ENCODE data around the gene SCAF1.

Gene SCAF1

GRCh38 chr19:49641688-49642491 lies at the start of gene SCAF1:
Gene SCAF1 (plus strand): TSS chr19:49642209. CDS start chr19:49645027, 2,818 bp downstream.
- peak; percentile 97 for DNase-seq

GRCh38 chr19:49592486-49593232 lies 49.4 kb upstream of the SCAF1 start:
- no peak for DNase-seq

- DNase-seq, result peak; percentile 69
These were observed 48.5 kb upstream of the SCAF1 start for GRCh38 chr19:49593233-49594113.

DNA sequence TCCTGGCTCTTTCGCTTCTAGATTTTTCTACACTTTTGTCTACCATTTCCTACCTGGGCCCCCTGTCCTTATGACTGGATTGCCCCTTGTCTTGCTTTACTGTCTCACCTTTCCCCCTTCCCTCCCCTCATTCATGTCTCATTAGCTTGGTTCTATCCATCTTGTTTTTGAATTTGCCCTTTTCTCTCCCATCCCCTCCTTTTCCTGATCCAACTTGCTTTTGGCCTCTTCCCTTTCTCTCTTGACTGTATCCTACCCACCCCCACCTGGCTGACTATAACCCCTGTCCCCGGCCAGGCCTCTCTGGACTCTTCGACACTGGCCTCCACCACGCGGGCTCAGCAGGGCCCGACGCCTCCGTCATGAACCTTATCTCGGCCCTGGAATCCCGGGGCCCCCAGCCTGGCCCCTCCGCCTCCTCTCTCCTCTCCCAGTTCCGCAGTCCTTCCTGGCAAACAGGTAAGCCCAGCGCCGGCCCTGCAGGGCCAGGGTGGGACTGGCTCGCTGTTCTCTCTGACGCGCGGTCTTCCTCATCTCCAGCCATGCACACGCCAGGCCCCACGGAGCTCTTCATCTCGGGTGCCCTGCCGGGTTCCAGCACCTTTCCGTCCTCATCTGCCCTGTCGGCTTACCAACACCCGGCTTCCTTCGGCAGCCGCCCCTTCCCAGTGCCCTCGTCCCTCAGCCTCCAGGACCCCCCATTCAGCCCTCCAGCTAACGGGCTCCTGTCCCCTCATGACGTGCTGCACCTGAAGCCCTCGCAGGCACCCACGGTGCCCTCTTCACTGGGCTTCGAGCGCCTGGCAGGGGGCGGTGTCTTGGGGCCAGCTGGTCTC lies 47.6 kb upstream of the SCAF1 start:
- no peak for DNase-seq

GRCh38 chr19:49594993-49595818 lies 46.8 kb upstream of the SCAF1 start:
- no peak for DNase-seq

DNA sequence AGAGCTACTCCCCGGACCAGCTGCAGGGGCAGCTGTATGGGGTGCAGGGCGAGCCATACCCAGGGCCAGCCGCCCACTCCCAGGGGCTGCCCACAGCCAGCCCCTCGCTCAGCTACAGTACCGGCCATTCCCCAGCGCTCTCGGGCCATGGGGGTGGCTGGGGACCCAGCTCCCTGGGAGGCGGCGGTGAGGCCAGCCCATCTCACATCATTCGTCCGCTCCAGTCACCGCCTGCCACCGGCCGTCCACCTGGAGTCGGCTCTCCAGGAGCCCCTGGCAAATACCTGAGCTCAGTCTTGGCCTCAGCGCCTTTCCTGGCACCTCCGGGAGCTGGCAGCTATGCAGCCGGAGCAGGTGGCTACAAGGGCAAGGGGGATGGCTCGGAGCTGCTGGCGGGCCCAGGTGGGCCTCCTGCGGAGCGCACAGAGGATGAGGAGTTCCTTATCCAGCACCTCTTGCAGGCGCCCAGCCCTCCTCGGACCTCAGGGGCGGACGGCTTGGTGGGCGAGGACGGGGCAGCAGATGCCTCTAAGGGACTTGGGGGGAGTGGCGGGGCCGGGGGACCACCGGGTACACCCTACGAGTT lies 46.1 kb upstream of the SCAF1 start:
- DNase-seq, result no peak

- no peak for DNase-seq
These were observed 45.6 kb upstream of the SCAF1 start for GRCh38 chr19:49596407-49596806.

- DNase-seq, result no peak
These were observed 44.9 kb upstream of the SCAF1 start for GRCh38 chr19:49596954-49597702.

DNA sequence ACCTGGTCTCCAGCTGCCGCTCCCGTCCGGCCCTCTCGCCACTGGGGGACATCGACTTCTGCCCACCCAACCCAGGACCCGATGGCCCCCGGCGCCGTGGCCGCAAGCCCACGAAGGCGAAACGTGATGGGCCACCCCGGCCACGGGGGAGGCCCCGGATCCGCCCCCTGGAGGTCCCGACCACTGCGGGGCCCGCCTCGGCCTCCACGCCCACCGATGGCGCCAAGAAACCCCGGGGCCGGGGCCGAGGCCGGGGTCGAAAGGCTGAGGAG lies 44.4 kb upstream of the SCAF1 start:
- DNase-seq, result no peak

DNA sequence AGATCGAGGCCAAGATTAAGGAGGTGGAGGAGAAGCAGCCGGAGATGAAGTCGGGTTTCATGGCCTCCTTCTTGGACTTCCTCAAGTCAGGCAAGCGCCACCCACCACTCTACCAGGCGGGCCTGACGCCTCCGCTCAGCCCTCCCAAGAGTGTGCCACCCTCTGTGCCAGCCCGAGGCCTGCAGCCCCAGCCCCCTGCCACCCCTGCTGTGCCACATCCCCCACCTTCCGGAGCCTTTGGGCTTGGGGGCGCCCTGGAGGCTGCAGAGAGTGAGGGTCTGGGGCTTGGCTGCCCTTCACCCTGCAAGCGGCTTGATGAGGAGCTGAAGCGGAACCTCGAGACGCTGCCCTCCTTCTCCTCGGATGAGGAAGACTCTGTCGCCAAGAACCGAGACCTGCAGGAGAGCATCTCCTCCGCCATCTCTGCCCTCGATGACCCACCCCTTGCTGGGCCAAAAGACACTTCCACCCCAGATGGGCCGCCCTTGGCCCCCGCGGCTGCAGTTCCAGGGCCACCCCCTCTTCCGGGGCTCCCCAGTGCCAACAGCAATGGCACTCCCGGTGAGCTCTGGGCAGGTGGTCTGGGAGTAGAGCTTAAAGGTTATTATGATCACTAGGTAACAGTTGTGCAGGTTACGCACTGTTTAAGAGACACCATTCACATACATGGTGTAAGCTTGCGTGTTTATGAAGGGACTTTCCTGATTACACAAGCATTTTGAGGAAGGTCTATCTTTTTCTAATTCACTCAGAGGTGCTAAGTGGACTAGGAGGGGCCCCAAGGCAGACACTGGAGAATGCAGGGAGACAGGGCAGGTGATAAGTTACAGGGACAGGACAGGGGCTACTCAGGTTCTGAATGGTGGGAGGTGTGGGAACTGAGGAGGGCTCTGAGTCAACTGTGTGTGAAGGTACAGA lies 42.4 kb upstream of the SCAF1 start:
- DNase-seq, result no peak

GRCh38 chr19:49601482-49602038 lies 40.4 kb upstream of the SCAF1 start:
- DNase-seq, result no peak

GRCh38 chr19:49602806-49603205 lies 39.2 kb upstream of the SCAF1 start:
- DNase-seq, result no peak

- no peak for DNase-seq
These were observed 36.4 kb upstream of the SCAF1 start for GRCh38 chr19:49605605-49606004.

DNA sequence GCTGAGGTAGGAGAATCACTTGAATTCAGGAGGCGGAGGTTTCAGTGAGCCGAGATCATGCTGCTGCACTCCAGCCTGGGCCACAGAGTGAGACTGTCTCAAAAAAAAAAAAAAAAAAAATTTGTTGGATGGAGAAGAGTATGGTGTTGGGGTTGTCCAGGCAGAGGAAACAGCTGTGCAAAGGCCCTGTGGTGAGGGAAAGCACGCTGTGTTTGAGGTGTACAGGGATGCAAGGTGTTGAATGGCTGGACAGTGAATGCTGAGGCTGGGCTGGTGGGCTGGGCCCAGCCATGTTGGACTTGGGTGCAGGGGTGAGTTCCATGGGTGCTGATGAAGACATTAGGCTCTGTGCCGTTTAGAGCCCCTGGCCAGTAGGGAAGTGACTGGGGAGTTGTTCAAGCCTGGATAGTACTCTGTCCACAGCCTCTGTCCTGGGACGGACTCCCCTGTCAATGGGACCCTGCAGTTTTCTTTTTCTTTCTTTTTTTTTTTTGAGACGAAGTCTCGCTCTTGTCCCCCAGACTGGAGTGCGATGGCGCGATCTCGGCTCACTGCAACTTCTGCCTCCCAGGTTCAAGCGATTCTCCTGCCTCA lies 32.4 kb upstream of the SCAF1 start:
- no peak for DNase-seq

DNA sequence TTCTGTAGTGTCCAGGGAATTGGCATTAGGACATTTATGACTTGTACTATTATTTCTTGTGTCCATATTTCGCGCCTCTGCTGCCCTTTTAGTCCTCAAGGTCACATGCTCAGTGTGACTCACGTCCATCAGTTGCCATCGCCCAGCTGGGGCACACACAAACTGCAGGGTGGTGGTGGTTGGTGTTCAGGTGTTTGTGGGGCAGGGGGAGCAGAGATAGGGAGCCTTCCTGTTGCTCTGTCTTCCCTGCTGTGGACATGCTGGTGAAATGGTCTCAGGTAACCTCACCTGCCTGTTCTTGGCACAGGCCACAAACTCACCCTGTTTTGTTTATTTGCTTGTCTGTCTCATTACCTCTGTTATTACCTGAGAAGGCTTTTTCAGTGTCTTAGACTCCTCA lies 28.6 kb upstream of the SCAF1 start:
- DNase-seq, result no peak

DNA sequence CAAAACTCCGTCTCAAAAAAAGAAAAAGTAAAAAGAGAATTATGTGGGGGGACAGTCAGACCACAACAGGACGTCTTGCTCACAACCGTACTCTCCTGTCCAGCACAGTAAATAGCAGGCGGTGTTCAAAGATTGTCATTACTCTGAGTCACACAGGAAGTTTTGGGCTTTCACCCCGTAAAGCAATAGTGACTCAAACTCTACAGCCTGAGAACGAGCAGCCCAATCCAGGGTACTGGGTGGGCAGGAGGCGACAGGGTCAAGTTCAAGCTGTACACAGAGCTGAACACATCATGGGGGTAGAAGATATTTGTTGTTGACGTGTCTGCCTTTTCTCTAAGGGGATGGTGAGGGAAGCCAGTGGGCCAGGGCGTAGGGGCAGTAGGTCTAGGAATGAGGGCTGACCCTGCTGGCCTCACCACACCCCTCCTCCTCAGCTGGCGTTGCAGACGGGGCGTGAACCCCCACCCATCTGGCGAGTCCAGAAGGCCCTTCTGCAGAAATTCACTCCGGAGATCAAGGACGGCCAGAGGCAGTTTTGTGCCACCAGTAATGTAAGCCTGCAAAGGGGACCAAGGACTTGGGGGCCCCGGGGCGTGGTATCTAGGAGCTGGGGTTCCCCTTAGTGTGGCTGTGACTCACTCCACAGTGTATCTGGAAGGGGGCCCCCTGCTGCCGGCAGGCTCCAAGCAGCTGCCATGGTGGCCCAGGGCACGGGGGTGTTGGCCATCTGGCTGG lies 27.7 kb upstream of the SCAF1 start:
- DNase-seq, result no peak

DNA sequence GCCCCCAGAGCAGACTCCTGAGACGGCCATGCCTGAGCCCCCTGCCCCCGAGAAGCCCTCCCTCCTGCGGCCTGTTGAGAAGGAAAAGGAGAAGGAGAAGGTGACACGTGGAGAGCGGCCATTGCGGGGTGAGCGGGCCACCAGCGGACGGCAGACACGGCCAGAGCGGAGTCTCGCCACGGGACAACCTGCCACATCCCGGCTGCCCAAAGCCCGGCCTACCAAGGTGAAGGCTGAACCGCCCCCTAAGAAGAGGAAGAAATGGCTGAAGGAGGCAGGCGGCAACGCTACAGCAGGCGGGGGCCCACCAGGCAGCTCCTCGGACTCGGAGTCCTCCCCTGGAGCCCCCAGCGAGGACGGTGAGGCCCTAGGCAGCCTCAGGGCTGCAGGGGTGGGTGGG lies 26.1 kb upstream of the SCAF1 start:
- DNase-seq, result no peak

DNA sequence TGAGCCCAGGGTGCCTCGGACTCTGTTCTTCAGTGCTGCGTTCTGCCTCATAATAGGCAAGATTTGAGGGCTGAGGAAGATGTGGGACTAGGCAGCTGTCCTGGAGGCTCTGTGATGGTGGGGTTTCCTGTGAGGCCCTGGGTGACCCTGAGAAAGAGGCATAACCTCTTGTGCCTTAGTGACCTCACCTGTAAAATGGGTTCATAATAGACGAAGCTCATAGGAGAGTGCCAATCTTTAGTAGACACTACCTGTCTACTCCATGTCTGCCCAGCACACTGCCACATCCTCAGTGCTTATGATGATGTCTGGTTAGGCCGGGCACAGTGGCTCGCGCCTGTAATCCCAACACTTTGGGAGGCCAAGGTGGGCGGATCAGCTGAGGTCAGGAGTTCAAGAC lies 25.5 kb upstream of the SCAF1 start:
- DNase-seq, result no peak
